Ascending aorta (tissue), 2 donors: ENCODE data around the gene PTCHD4. TPM values are rescaled to one million over a fixed set of nuclear protein-coding genes. Genes with fewer than 3 reads are reported as not detected.
"Not testable (repeated sequence)": the region's sequence is repeated elsewhere in the genome, so short reads cannot be mapped to it uniquely, and the experiment has no call there.

ENCODE experiments used
- DNase-seq, 2 donors: peaks; one replicate each; pipeline ENCODE4 v3.0.0-alpha.2; 2019; ENCODE audit warnings: low spot score in 2 of 2
- H3K27ac ChIP-seq, 2 donors: fragments of 200-600 bp; sonication (generic); one replicate each; pipeline ENCODE4 v1.5.1; 2016 to 2017; ENCODE audit warnings: mild to moderate bottlenecking in 1 of 2
- H3K27me3 ChIP-seq: fragments of 200-600 bp; sonication (generic); one replicate; pipeline ENCODE4 v1.5.1; 2017
- H3K36me3 ChIP-seq, 2 donors: fragments of 200-600 bp; sonication (generic); one replicate each; pipeline ENCODE4 v1.5.1; 2016
- H3K4me1 ChIP-seq, 2 donors: fragments of 200-600 bp; sonication (generic); one replicate each; pipeline ENCODE4 v1.5.1; 2016 to 2017; ENCODE audit warnings: mild to moderate bottlenecking in 1 of 2
- H3K4me3 ChIP-seq, 2 donors: fragments of 200-600 bp; sonication (generic); one replicate each; pipeline ENCODE4 v1.5.1; 2016 to 2017; ENCODE audit warnings: mild to moderate bottlenecking in 1 of 2
- H3K9me3 ChIP-seq, 2 donors: fragments of 200-600 bp; sonication (generic); one replicate each; pipeline ENCODE4 v1.5.1; 2016
- intact Hi-C: fragments of 100-400 bp; cut with DNase I; formaldehyde crosslinking; loops from one replicate; pipeline ENCODE4 v1.15.1; 2023
- total RNA-seq: library from RNA; depleted of rRNA; stranded (reverse); fragments of >200 nt; gene quantifications from one replicate; pipeline ENCODE4 v1.1.0, GENCODE V29; 2016
- TF ChIP-seq, protein P1 (sequence below), 3 experiments: fragments of 200-600 bp in 2 of 3; fragments of 450-650 bp in 1 of 3; sonication (generic) in 2 of 3; IDR thresholded peaks; one replicate each; pipeline ENCODE4 v1.5.1; 2016 to 2019; ENCODE audit warnings: antibody characterized with exemption in 3 of 3, mild to moderate bottlenecking in 1 of 3, moderate library complexity in 1 of 3

The PTCHD4 gene
- total RNA-seq, 1 donor from 2014 or later: 0.32 TPM

DNA sequence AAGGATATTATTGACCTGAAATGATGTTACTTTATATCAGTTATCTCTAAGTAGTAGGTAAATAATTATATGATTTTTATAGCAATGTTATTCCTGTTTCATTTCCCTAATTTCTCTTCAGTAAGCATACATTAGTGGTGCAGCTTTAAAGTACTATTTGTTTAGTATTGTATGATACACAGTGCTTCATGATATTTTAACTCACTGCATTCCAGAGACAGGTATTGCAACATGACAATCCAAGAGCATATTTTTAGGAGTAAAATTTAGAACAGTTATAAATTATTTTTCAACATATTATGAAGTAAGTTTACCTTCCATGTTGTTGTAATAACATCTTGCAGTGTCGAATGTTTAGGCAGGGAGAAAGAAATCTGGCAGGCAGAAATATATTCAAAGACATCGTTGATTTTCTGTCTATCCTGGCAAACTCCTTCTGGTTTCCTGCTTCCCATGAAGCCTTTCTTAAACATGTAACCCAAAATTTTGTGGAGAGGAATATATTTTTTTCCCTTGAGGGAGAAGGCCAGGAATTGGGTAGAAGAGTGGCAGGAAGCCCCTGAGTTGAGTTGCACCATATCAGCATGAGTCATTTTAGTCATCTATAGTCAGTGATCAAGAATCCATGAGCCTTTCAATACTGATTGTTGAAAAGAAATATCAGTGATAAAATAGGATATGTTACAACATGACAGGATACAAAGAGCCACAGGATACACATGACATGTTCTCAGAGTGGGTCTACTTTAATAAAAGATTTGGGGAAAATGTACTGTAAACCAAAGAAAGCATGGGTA is 29.0 kb upstream of the PTCHD4 start:
- DNase-seq: no peak
- Histone ChIP-seq H3K27ac (no peak overlapping the region), H3K36me3 (no peaks in the 10 kb centered on the region), H3K27me3 (no peaks in the 10 kb centered on the region), H3K4me3 (no peak overlapping the region), H3K4me1 (no peaks in the 10 kb centered on the region), H3K9me3 (no peaks in the 10 kb centered on the region)
- intact Hi-C loops: no loop called here
- TF ChIP-seq, protein P1, sequence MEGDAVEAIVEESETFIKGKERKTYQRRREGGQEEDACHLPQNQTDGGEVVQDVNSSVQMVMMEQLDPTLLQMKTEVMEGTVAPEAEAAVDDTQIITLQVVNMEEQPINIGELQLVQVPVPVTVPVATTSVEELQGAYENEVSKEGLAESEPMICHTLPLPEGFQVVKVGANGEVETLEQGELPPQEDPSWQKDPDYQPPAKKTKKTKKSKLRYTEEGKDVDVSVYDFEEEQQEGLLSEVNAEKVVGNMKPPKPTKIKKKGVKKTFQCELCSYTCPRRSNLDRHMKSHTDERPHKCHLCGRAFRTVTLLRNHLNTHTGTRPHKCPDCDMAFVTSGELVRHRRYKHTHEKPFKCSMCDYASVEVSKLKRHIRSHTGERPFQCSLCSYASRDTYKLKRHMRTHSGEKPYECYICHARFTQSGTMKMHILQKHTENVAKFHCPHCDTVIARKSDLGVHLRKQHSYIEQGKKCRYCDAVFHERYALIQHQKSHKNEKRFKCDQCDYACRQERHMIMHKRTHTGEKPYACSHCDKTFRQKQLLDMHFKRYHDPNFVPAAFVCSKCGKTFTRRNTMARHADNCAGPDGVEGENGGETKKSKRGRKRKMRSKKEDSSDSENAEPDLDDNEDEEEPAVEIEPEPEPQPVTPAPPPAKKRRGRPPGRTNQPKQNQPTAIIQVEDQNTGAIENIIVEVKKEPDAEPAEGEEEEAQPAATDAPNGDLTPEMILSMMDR (IDR thresholded peaks at IDR 0.05): no peak

DNA sequence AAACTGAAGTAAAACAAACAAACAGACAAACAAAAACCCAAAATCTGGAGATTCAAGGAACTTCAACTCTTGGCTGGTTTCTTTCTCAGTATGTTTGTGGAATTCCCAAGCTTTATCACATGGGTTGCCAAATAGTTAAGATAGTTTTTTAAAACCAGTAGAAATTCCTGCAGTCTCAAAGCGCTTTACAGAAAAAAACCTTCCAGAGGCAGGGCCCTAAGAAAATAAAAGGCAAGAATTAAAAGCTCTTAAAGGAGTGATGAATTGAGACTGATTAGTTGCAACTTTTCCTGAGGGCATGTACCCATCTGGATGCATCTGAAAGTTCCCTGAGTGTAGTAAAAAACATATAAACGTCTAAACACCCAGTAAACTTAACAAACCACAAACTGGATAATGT is 25.9 kb upstream of the PTCHD4 start:
- intact Hi-C loops: no loop called here
- no peaks in the 10 kb centered on the region for H3K4me1 ChIP-seq
- no peak for DNase-seq
- no peak overlapping the region for H3K27ac ChIP-seq
- TF ChIP-seq, protein P1 (IDR thresholded peaks at IDR 0.05): no peak
- H3K4me3 ChIP-seq: no peak overlapping the region
- H3K9me3 ChIP-seq: no peaks in the 10 kb centered on the region
- no peaks in the 10 kb centered on the region for H3K27me3 ChIP-seq
- no peaks in the 10 kb centered on the region for H3K36me3 ChIP-seq

DNA sequence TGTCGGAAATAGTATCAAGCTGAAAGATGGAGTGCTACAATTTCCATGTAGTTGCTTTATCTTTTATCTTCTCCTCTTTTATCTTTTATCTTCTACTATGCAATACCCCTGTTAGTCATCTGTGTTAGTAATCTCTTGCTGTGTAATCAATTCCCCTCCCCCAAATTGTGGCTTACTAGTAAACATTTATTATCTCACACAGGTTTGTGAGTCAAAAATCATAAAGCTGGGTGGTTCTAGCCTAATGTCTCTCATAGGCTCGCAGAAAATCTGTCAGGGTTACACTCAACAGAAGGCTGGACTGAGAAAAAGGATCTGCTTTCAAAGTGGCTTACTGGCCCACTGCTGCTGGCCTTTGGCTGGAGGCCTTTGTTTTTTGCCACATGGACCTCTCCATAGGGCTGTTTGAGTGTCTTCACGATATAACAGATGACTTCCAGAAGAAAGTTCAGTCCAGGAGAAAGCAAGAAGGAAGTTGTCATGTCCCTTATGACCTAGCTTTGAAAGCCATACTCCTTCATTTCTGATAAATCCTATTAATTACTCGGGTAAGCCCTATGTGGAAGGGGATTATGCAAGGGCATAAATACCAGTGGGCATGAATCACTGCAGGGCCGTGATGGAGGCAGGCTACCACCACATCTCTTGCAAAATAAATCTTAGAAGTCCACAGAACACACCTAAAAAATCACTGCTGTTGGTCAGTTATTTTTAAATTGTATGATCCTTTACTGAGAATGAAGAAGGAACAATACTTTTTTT is 24.5 kb upstream of the PTCHD4 start:
- Histone ChIP-seq H3K9me3 (no peaks in the 10 kb centered on the region), H3K4me1 (no peaks in the 10 kb centered on the region), H3K36me3 (no peaks in the 10 kb centered on the region), H3K27ac (no peak overlapping the region), H3K4me3 (no peak overlapping the region), H3K27me3 (no peaks in the 10 kb centered on the region)
- TF ChIP-seq, protein P1 (IDR thresholded peaks at IDR 0.05): no peak
- intact Hi-C loops: no loop called here
- DNase-seq: no peak

DNA sequence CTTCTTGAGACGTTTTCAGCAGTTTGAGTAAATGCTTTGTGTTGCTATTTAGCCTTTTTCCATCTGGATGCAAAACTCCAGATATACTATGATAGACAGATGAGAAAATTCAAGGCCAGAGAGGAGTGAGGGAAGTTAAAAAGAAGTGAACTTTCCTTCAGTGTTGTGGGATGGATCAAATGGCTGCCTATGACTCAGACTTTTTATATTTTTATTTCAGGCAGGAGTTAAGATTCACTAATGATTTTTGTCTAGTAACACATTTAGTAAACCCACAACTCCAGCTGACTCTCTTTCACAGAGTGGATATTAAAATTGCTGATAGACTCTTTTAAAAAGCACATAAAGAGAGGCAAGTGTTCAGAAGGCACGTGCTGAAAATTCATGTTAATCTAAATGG is 23.2 kb upstream of the PTCHD4 start:
- TF ChIP-seq, protein P1 (IDR thresholded peaks at IDR 0.05): no peak
- intact Hi-C loops: no loop called here
- Histone ChIP-seq H3K27ac (no peak overlapping the region), H3K9me3 (no peaks in the 10 kb centered on the region), H3K4me3 (no peak overlapping the region), H3K36me3 (no peaks in the 10 kb centered on the region), H3K4me1 (no peaks in the 10 kb centered on the region), H3K27me3 (no peaks in the 10 kb centered on the region)
- DNase-seq: no peak

DNA sequence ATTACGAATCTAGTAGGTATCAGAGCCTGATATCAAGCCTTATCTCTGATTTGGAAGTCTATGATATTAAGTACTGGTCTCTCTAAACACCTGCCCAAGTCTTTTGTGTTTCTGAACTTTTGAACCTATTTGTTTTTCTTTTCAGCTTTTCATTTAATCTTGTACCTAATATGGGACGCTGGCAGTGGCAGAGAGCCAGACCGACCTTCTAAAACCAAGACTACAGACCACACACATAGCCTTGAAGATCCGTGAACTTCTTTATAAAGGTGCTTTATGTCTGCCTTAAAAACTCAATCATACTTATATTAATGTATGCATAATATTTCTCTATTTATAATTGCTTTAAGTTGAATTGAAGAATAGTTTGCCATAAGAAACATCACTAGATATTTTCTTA is 12.6 kb upstream of the PTCHD4 start:
- intact Hi-C loops: no loop called here
- DNase-seq: no peak
- Histone ChIP-seq H3K27me3 (no peaks in the 10 kb centered on the region), H3K4me3 (no peak overlapping the region), H3K27ac (no peak overlapping the region), H3K4me1 (no peaks in the 10 kb centered on the region), H3K9me3 (no peaks in the 10 kb centered on the region), H3K36me3 (no peaks in the 10 kb centered on the region)
- TF ChIP-seq, protein P1 (IDR thresholded peaks at IDR 0.05): no peak

DNA sequence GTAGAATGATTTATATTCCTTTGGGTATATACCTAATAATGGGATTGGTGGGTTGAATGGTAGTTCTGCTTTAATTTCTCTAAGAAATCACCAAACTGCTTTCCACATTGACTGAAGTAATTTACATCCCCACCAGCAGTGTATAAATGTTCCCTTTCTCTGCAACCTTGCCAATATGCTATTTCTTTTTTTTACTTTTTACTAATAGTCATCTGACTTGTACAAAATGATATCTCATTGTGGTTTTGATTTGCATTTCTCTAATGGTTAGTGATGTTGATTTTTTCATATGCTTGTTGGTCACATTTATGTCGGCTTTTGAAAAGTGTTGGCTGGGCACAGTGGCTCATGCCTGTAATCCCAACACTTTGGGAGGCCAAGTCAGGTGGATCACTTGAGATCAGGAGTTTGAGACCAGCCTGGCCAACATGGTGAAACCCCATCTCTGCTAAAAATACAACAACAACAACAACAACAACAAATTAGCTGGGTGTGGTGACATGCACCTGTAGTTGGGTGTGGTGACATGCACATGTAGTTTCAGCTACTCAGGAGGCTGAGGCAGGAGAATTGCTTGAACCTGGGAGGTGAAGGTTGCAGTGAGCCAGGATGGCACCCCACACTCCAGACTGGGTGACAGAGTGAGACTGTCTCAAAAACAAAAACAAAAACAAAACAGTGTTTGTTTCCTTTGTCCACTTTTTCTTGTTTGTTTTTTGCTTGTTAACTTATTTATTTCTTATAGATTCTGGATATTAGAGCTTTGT is 11.2 kb upstream of the PTCHD4 start:
- H3K4me3 ChIP-seq, DNase-seq, H3K27ac ChIP-seq, intact Hi-C loops, H3K9me3 ChIP-seq, H3K36me3 ChIP-seq, H3K4me1 ChIP-seq, H3K27me3 ChIP-seq: not testable (repeated sequence)
